Adrenal gland (tissue), 12 donors: ENCODE measurements around the gene SMIM14. TPM values are rescaled to one million over a fixed set of nuclear protein-coding genes. Genes with fewer than 3 reads are reported as not detected.
A peak's percentile ranks its signal among the peaks of the same experiment; 100 is the strongest.

Source experiments
- DNase-seq, 7 donors: peaks; one replicate each; pipeline ENCODE4 v3.0.0-alpha.2; 2019 to 2020
- H3K27ac ChIP-seq, 5 donors: fragments of 200-600 bp; sonication (generic) in 4 of 5; 1 replicate in 3 of 5; 2 replicates in 2 of 5; pipeline versions ENCODE4 v1.5.1 to v1.8.0; 2016 to 2020; ENCODE audit warnings: mild to moderate bottlenecking in 1 of 5
- H3K27me3 ChIP-seq: fragments of 200-600 bp; 2 replicates; pipeline ENCODE4 v1.8.0; 2021
- H3K36me3 ChIP-seq, 2 donors: fragments of 200-600 bp; replicated peaks in 1 of 2; 1 replicate in 1 of 2; 2 replicates in 1 of 2; pipeline versions ENCODE4 v1.5.1 to v1.8.0; 2018 to 2022
- H3K4me1 ChIP-seq, 2 donors: fragments of 200-600 bp; replicated peaks in 1 of 2; 1 replicate in 1 of 2; 2 replicates in 1 of 2; pipeline versions ENCODE4 v1.5.1 to v1.8.0; 2018 to 2021
- H3K4me3 ChIP-seq, 4 donors: fragments of 200-600 bp; sonication (generic) in 3 of 4; one replicate each; pipeline ENCODE4 v1.5.1; 2016 to 2018
- H3K9me3 ChIP-seq, 3 donors: fragments of 200-600 bp; sonication (generic) in 1 of 3; replicated peaks in 1 of 3; 1 replicate in 2 of 3; 2 replicates in 1 of 3; pipeline versions ENCODE4 v1.5.1 to v1.8.0; 2016 to 2021
- CTCF ChIP-seq, 6 experiments: fragments of 450-650 bp in 4 of 6; fragments of 200-600 bp in 2 of 6; sonication (generic) in 1 of 6; IDR thresholded peaks; 1 replicate in 5 of 6; 2 replicates in 1 of 6; pipeline versions ENCODE4 v1.5.1 to v1.8.0; 2016 to 2021; ENCODE audit warnings: antibody characterized with exemption in 6 of 6, mild to moderate bottlenecking in 2 of 6, moderate library complexity in 1 of 6
- POLR2A ChIP-seq, 2 donors: fragments of 450-650 bp; IDR thresholded peaks; one replicate each; pipeline ENCODE4 v1.6.1; 2017; ENCODE audit warnings: antibody characterized with exemption in 2 of 2, mild to moderate bottlenecking in 2 of 2, moderate library complexity in 1 of 2
- WGBS, 4 donors: extraction: QIAGEN DNeasy Blood & Tissue Kit in 2 of 4; methylation state at CpG; one replicate each; pipeline versions ENCODE4 v1.1.5 to v1.1.7; 2013 to 2017; 5-methylcytosine and 5-hydroxymethylcytosine counted together
- intact Hi-C, 2 donors: fragments of 100-400 bp; cut with DNase I; formaldehyde crosslinking; loops; one replicate each; pipeline versions ENCODE4 v1.14.1 to v1.15.0; 2022 to 2023
- polyA plus RNA-seq, 3 donors: library from polyadenylated mRNA; stranded (reverse); fragments of 200-250 nt in 2 of 3; fragments of 350-450 nt in 1 of 3; fragmentation: Illumina TruSeq in 1 of 3; extraction: RNeasy Lipid Tissue Mini Kit (QIAGEN cat#74804) in 1 of 3; gene quantifications; one replicate each; pipeline ENCODE4 v1.2.3, GENCODE V29; 2013 to 2014
- total RNA-seq, 9 donors: library from RNA; depleted of rRNA in 4 of 9; stranded (reverse); fragments of >200 nt in 4 of 9; fragments of 120-200 nt in 1 of 9; fragmentation: NEBNext Ultra II Directional in 1 of 9; extraction: Animal tissue kit (Norgen Biotek cat#: 25700) in 1 of 9; gene quantifications; one replicate each; pipeline versions ENCODE4 v1.1.0 to v1.2.4, GENCODE V29; 2013 to 2023
- donor health status: healthy with polysubstance abuse.
- donor health status: Bipolar disorder and iron deficiency.
- donor health status: DM: yes; HTN: yes; CAD: no.
- donor health status: DM: no; HTN: no; CAD: no.
- donor health status: DM: no; HTN: no; CAD: no.
- donor health status: DM: yes; HTN: yes; CAD: no.

The SMIM14 gene
- total and polyA plus RNA-seq, 12 donors = 24.1 to 160 (median 119) TPM

GRCh38 chr4:39569209-39569608, 69.5 kb downstream of the SMIM14 start:
- H3K27ac ChIP-seq = no peak overlapping the region
- DNase-seq = no peak
- H3K36me3 ChIP-seq = peaks cover 0 to 8% of the 10 kb centered on the region in 2 donors
- intact Hi-C loops = loop anchor here in 1 of 2 donors (5.0 kb wide), 1 partner anchor 298 kb away; no protein-coding TSS in a partner anchor
- no peaks in the 10 kb centered on the region for H3K9me3 ChIP-seq
- H3K4me1 ChIP-seq = no peaks in the 10 kb centered on the region
- 88 to 95% (median 92%) methylated on average over 4 of the region's 4 CpGs for WGBS, 4 donors
- H3K27me3 ChIP-seq = no peaks in the 10 kb centered on the region
- no peak for TF ChIP-seq CTCF (IDR thresholded peaks at IDR 0.05)
- TF ChIP-seq POLR2A (IDR thresholded peaks at IDR 0.05) = no peak
- no peak overlapping the region for H3K4me3 ChIP-seq

GRCh38 chr4:39568805-39569204, 69.9 kb downstream of the SMIM14 start:
- TF ChIP-seq POLR2A (IDR thresholded peaks at IDR 0.05) = no peak
- no peak for TF ChIP-seq CTCF (IDR thresholded peaks at IDR 0.05)
- Histone ChIP-seq H3K27ac (no peak overlapping the region), H3K36me3 (peaks cover 0 to 8% of the 10 kb centered on the region in 2 donors), H3K4me1 (no peaks in the 10 kb centered on the region), H3K27me3 (no peaks in the 10 kb centered on the region), H3K4me3 (no peak overlapping the region), H3K9me3 (no peaks in the 10 kb centered on the region)
- intact Hi-C loops = loop anchor here in 1 of 2 donors (5.0 kb wide), 1 partner anchor 298 kb away; no protein-coding TSS in a partner anchor
- DNase-seq = no peak
- 77 to 91% (median 85%) methylated on average over 3 of the region's 3 CpGs for WGBS, 4 donors

GRCh38 chr4:39565878-39566600, 72.6 kb downstream of the SMIM14 start:
- H3K4me1 ChIP-seq = no peaks in the 10 kb centered on the region
- H3K4me3 ChIP-seq = no peak overlapping the region
- no peaks in the 10 kb centered on the region for H3K9me3 ChIP-seq
- H3K27ac ChIP-seq = peak overlapping the region in 2 of 5 donors; percentile 58 to 66
- H3K27me3 ChIP-seq = no peaks in the 10 kb centered on the region
- 76 to 90% (median 84%) methylated on average over 6 of the region's 6 CpGs for WGBS, 4 donors
- intact Hi-C loops = loop anchor here in 1 of 2 donors (5.0 kb wide), 1 partner anchor 301 kb away; no protein-coding TSS in a partner anchor
- DNase-seq = no peak
- peaks cover 0 to 5% of the 10 kb centered on the region in 2 donors for H3K36me3 ChIP-seq
- TF ChIP-seq POLR2A (IDR thresholded peaks at IDR 0.05) (no peak), CTCF (IDR thresholded peaks at IDR 0.05) (no peak)

GRCh38 chr4:39563346-39563847, 75.3 kb downstream of the SMIM14 start:
- Histone ChIP-seq H3K4me3 (no peak overlapping the region), H3K27ac (no peak overlapping the region), H3K4me1 (peaks cover 0 to 4% of the 10 kb centered on the region in 2 donors), H3K9me3 (no peaks in the 10 kb centered on the region), H3K27me3 (no peaks in the 10 kb centered on the region), H3K36me3 (no peaks in the 10 kb centered on the region)
- intact Hi-C loops = no loop called here
- TF ChIP-seq POLR2A (IDR thresholded peaks at IDR 0.05) = no peak
- no peak for TF ChIP-seq CTCF (IDR thresholded peaks at IDR 0.05)
- WGBS, 4 donors = 90 to 93% (median 91%) methylated on average over 6 of the region's 6 CpGs
- DNase-seq = no peak
